HepG2 (cell line): ENCODE data around the gene MXD3. TPM values are rescaled to one million over a fixed set of nuclear protein-coding genes. Genes with fewer than 3 reads are reported as not detected.
A peak's percentile ranks its signal among the peaks of the same experiment; 100 is the strongest.

Source experiments
- GTF2F1 ChIP-seq: fragments of 150-350 bp; IDR thresholded peaks from 2 replicates; pipeline ENCODE4 v1.6.1; 2014; ENCODE audit warnings: low read length
- PHF20 ChIP-seq: sonication (generic); formaldehyde crosslinking; IDR thresholded peaks from 2 replicates; pipeline ENCODE4 v1.5.0; 2020; ENCODE audit warnings: mild to moderate bottlenecking, missing genetic modification reagents
- REST ChIP-seq, 2 experiments: IDR thresholded peaks; 2 replicates each; pipeline ENCODE4 v1.6.1; 2011 to 2012; ENCODE audit warnings: low read length in 2 of 2, borderline replicate concordance in 1 of 2, low read depth in 1 of 2, mild to moderate bottlenecking in 1 of 2, moderate library complexity in 1 of 2
- ZNF589 ChIP-seq: sonication (generic); formaldehyde crosslinking; conservative IDR thresholded peaks from 2 replicates; pipeline ENCODE4 v1.8.0; 2022; ENCODE audit warnings: mild to moderate bottlenecking, moderate library complexity, missing genetic modification reagents
- ZNF773 ChIP-seq: sonication (generic); formaldehyde crosslinking; IDR thresholded peaks from 2 replicates; pipeline ENCODE4 v1.4.0; 2020; ENCODE audit warnings: missing genetic modification reagents, borderline replicate concordance
- ZNF780A ChIP-seq: sonication (generic); formaldehyde crosslinking; IDR thresholded peaks from 2 replicates; pipeline ENCODE4 v1.8.0; 2022; ENCODE audit warnings: mild to moderate bottlenecking, missing genetic modification reagents, moderate library complexity
- ZNF883 ChIP-seq: sonication (generic); formaldehyde crosslinking; IDR thresholded peaks from 2 replicates; pipeline ENCODE4 v1.5.1; 2020; ENCODE audit warnings: mild to moderate bottlenecking, missing genetic modification reagents; ENCODE audit errors: not compliant biosample characterization
- ZSCAN22 ChIP-seq: sonication (generic); formaldehyde crosslinking; IDR thresholded peaks from 2 replicates; pipeline ENCODE4 v1.4.0; 2020; ENCODE audit warnings: mild to moderate bottlenecking, missing genetic modification reagents
- polyA plus RNA-seq, 8 experiments: library from polyadenylated mRNA; depleted of rRNA in 3 of 8; stranded (reverse) in 7 of 8; unstranded in 1 of 8; fragments of >200 nt; fragmentation: Illumina TruSeq in 4 of 8; extraction: Trizol in 4 of 8; gene quantifications; 2 replicates each; pipeline versions ENCODE4 v1.2.1 to v1.2.3, GENCODE V29; 2011 to 2016; ENCODE audit warnings: low read depth in 4 of 8, missing spikeins in 1 of 8, mixed read lengths in 1 of 8; ENCODE audit not compliant: insufficient read depth in 1 of 8
- total RNA-seq, 5 experiments: library from RNA; depleted of rRNA; stranded (reverse); fragments of >200 nt; fragmentation: Illumina TruSeq; extraction: Trizol; gene quantifications; 2 replicates each; pipeline ENCODE4 v1.2.3, GENCODE V29; 2016; ENCODE audit warnings: low read depth in 1 of 5
- TF ChIP-seq, protein P1 (sequence below): sonication (generic); formaldehyde crosslinking; IDR thresholded peaks from 2 replicates; pipeline ENCODE4 v1.5.0; 2020; ENCODE audit warnings: mild to moderate bottlenecking, missing genetic modification reagents, borderline replicate concordance

Gene MXD3
- total and polyA plus RNA-seq, 2 of the 13 experiments (the other 11 are each of a cell fraction or from before 2014, with no cell fraction given), result 10.5 to 12.8 TPM

GRCh38 chr5:177303121-177303924 lies 8.4 kb downstream of the MXD3 start, which contains the start of the genes PRELID1 and RAB24 (continued):
- TF ChIP-seq ZNF883 (CRISPR knock-in tag) (peak; percentile 76), REST (IDR thresholded peaks at IDR 0.05; ENCODE audit: borderline replicate concordance in 1 of 2, low read depth in 1 of 2, low read length in 2 of 2) (no peak; a peak in 1 of 4 replicates), ZNF773 (CRISPR knock-in tag) (no peak), PHF20 (peak; percentile 83), ZNF589 (CRISPR knock-in tag) (0 out of 2 replicates have a peak, but pooled peaks have one; percentile 59), GTF2F1 (no peak), ZSCAN22 (CRISPR knock-in tag) (no peak), ZNF780A (CRISPR knock-in tag) (no peak)
- TF ChIP-seq, protein P1, sequence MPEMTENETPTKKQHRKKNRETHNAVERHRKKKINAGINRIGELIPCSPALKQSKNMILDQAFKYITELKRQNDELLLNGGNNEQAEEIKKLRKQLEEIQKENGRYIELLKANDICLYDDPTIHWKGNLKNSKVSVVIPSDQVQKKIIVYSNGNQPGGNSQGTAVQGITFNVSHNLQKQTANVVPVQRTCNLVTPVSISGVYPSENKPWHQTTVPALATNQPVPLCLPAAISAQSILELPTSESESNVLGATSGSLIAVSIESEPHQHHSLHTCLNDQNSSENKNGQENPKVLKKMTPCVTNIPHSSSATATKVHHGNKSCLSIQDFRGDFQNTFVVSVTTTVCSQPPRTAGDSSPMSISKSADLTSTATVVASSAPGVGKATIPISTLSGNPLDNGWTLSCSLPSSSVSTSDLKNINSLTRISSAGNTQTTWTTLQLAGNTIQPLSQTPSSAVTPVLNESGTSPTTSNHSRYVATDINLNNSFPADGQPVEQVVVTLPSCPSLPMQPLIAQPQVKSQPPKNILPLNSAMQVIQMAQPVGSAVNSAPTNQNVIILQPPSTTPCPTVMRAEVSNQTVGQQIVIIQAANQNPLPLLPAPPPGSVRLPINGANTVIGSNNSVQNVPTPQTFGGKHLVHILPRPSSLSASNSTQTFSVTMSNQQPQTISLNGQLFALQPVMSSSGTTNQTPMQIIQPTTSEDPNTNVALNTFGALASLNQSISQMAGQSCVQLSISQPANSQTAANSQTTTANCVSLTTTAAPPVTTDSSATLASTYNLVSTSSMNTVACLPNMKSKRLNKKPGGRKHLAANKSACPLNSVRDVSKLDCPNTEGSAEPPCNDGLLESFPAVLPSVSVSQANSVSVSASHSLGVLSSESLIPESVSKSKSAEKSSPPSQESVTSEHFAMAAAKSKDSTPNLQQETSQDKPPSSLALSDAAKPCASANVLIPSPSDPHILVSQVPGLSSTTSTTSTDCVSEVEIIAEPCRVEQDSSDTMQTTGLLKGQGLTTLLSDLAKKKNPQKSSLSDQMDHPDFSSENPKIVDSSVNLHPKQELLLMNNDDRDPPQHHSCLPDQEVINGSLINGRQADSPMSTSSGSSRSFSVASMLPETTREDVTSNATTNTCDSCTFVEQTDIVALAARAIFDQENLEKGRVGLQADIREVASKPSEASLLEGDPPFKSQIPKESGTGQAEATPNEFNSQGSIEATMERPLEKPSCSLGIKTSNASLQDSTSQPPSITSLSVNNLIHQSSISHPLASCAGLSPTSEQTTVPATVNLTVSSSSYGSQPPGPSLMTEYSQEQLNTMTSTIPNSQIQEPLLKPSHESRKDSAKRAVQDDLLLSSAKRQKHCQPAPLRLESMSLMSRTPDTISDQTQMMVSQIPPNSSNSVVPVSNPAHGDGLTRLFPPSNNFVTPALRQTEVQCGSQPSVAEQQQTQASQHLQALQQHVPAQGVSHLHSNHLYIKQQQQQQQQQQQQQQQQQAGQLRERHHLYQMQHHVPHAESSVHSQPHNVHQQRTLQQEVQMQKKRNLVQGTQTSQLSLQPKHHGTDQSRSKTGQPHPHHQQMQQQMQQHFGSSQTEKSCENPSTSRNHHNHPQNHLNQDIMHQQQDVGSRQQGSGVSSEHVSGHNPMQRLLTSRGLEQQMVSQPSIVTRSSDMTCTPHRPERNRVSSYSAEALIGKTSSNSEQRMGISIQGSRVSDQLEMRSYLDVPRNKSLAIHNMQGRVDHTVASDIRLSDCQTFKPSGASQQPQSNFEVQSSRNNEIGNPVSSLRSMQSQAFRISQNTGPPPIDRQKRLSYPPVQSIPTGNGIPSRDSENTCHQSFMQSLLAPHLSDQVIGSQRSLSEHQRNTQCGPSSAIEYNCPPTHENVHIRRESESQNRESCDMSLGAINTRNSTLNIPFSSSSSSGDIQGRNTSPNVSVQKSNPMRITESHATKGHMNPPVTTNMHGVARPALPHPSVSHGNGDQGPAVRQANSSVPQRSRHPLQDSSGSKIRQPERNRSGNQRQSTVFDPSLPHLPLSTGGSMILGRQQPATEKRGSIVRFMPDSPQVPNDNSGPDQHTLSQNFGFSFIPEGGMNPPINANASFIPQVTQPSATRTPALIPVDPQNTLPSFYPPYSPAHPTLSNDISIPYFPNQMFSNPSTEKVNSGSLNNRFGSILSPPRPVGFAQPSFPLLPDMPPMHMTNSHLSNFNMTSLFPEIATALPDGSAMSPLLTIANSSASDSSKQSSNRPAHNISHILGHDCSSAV, result peak; percentile 74; the same call in 1 of the 2 replicates
